ENCODE data around the gene CTSH.

- TF ChIP-seq EZH2 (IDR thresholded peaks at IDR 0.05) (no peak), POLR2AphosphoS5 (IDR thresholded peaks at IDR 0.05; ENCODE audit: borderline replicate concordance, low read depth, low read length) (no peak), FOXP2 (optimal IDR thresholded peaks at IDR 0.05; ENCODE audit: control extremely low read depth, extremely low read length, insufficient read depth) (no peak)
Observed at GRCh38 chr15:78977091-78977571, 32.3 kb upstream of the CTSH start.

Measured in SK-N-MC (cell line).